HG03095 (cell line): ENCODE data around the gene HMGN3.

Experiments
- ATAC-seq: cut with Tn5 transposase; IDR thresholded peaks from one replicate; pipeline ENCODE4 v1.9.1; 2021; ENCODE audit warnings: moderate library complexity; ENCODE audit not compliant: unreplicated experiment

The HMGN3 gene

GRCh38 chr6:79188107-79188506 lies 46.4 kb downstream of the HMGN3 start:
- no peak for ATAC-seq

GRCh38 chr6:79186564-79186963 lies 47.9 kb downstream of the HMGN3 start:
- ATAC-seq: no peak

GRCh38 chr6:79184641-79185040 lies 49.8 kb downstream of the HMGN3 start:
- ATAC-seq: no peak

GRCh38 chr6:79184086-79184485 lies 50.4 kb downstream of the HMGN3 start:
- no peak for ATAC-seq

GRCh38 chr6:79180052-79180451 lies 54.4 kb downstream of the HMGN3 start:
- ATAC-seq: no peak

GRCh38 chr6:79173378-79173777 lies 61.1 kb downstream of the HMGN3 start:
- ATAC-seq: no peak

GRCh38 chr6:79170959-79171358 lies 63.5 kb downstream of the HMGN3 start:
- no peak for ATAC-seq

- no peak for ATAC-seq
These were observed 64.1 kb downstream of the HMGN3 start for GRCh38 chr6:79170431-79170830.

GRCh38 chr6:79168695-79168980 lies 65.8 kb downstream of the HMGN3 start:
- ATAC-seq: no peak

GRCh38 chr6:79167931-79168694 lies 66.4 kb downstream of the HMGN3 start:
- no peak for ATAC-seq

- no peak for ATAC-seq
These were observed 74.6 kb downstream of the HMGN3 start for GRCh38 chr6:79159846-79160245.

GRCh38 chr6:79158856-79159516 lies 75.5 kb downstream of the HMGN3 start:
- ATAC-seq: no peak

GRCh38 chr6:79157961-79158644 lies 76.4 kb downstream of the HMGN3 start:
- no peak for ATAC-seq

- ATAC-seq: no peak
These were observed 82.2 kb downstream of the HMGN3 start for GRCh38 chr6:79152269-79152737.
